GM21717 (cell line): Measurements from ENCODE around the gene PAMR1.

Experiments used
- ATAC-seq: cut with Tn5 transposase; IDR thresholded peaks from one replicate; pipeline ENCODE4 v1.9.1; 2021; ENCODE audit warnings: mild to moderate bottlenecking, moderate library complexity; ENCODE audit not compliant: unreplicated experiment

Gene PAMR1

GRCh38 chr11:35461917-35462538 lies 63.4 kb downstream of the PAMR1 start:
- no peak for ATAC-seq

- no peak for ATAC-seq
Observed at GRCh38 chr11:35459489-35459888, 65.9 kb downstream of the PAMR1 start.

DNA sequence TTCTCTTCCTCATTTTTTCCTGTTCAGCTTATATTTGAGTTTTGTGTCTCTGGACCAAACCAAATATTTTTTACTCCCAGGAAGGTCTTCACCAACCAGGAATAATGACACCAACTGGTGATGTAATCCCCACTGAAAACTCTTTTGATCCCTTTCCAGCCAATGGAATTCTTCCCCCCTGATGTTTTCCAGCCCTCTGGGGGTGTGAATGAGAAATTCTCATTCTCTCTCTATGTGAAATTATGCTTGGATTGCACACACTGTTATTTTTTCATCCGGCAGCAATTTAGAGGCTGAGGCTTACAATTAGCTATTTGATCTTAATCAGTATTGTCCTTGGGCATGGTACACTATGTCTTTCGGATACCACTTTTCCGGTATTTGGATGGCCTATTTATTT lies 66.6 kb downstream of the PAMR1 start:
- no peak for ATAC-seq

GRCh38 chr11:35454362-35454761 lies 71.1 kb downstream of the PAMR1 start:
- no peak for ATAC-seq

GRCh38 chr11:35436581-35437250 lies 88.7 kb downstream of the PAMR1 start:
- no peak for ATAC-seq

DNA sequence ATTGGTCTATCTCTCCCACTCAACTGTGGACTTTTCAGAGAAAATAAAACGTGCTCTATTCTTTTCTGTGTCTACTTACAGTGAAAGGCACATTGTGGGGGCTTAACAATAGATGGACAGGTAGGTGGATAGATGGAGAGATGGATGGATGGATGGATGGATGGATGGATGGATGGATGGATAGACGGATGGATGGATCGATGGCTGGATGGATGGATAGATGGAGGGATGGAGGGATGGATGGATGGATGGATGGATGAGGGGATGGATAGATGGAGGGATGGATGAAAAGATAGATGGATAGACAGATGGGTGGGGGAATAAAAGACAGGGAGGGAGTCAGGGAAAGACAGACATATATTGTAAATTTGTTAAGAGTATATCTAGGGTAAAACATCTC lies 91.8 kb downstream of the PAMR1 start:
- no peak for ATAC-seq

DNA sequence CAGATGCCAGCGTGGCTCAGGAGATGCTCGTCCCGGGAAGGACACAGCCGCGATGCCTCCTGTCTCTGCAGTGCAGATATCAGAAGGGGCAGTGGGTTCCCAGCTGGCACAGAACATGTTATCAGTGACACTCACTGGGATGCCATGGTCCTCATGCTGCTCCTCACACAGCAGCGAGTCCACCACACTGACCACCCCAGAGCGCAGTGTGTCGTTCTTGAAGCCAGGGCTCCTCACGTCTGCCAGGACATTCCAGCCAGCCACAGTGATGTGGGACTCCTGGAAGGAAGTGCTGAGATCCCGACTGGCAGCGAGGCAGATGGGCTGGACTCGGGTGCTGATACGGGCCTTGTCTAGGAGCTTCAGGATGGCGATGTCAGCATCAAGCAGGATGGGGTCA lies 93.0 kb downstream of the PAMR1 start:
- ATAC-seq: no peak

- no peak for ATAC-seq
Observed at GRCh38 chr11:35427071-35427470, 98.3 kb downstream of the PAMR1 start.

DNA sequence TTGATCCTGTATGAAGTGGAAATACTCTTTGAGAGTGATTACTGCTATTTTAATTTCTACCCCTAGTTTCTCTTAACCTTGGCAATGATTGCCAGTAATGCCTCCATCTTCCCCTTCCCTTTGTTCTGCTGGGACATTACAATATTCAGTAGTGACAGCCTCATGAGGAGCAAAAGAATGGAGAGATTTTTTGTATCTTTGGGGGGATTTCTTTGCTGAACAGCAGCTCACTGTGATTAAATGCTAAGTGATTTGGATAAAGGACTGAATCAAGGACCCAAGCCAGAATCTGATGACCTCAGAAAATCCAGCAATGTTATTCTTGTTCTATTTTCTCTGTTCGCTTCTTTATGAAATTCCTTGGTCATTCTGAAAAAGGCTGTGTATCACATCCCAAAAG lies 99.1 kb downstream of the PAMR1 start:
- no peak for ATAC-seq

DNA sequence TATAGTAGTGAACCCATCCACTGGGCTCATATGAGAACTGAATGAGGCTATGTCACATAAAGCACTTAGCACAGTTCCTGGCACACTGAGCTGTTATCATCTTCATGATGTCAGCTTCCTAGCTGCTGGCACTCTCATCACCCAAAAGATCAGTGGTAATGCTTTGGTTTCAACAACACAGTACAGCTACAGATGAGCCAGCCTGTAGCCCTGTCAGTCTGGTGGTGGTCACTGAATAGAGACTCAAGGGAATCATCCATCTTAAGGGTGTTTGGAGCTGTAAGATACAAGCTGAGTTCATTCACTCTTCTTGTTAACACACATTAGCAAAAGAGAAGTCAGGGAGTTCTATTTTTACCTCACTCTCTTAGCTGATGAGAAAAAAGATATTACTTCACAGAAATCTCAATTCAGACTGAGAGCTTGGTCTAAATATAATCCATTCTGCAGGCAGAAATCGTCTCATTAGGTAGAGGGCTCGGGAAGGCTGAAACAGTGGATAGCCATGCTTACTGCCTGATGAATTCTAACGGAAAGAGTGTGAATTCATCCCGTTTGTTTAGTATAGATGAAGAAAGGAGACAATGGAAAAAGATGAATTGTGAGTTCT lies 99.7 kb downstream of the PAMR1 start:
- no peak for ATAC-seq

GRCh38 chr11:35424157-35424940 lies 101.1 kb downstream of the PAMR1 start:
- no peak for ATAC-seq

GRCh38 chr11:35420371-35420770 lies 105.0 kb downstream of the PAMR1 start:
- ATAC-seq: no peak

DNA sequence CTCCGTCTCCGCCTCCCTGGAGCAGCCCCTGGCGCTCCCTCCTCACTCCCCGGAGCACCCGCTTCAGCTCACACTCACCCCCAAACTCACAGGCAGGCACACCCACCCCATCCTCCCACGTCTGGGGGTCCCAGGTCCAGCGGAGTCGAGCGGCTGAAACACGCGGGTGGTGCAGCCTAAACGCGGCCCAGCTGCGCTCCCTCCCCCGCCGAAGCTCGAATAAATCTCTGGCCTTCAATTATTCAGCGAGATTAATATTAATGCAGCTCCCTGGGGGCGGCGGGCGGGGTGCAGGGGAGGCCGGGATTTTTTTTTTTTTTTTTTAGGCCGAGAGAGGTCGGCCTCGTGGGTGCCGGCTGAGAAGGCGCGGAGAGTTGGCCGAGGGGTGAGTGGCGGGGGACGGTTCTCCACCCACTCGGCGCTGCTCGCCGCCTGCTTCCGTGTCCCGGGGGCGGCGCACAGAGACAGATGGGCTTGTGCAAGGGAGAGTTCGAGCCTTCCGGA lies 105.5 kb downstream of the PAMR1 start:
- no peak for ATAC-seq

DNA sequence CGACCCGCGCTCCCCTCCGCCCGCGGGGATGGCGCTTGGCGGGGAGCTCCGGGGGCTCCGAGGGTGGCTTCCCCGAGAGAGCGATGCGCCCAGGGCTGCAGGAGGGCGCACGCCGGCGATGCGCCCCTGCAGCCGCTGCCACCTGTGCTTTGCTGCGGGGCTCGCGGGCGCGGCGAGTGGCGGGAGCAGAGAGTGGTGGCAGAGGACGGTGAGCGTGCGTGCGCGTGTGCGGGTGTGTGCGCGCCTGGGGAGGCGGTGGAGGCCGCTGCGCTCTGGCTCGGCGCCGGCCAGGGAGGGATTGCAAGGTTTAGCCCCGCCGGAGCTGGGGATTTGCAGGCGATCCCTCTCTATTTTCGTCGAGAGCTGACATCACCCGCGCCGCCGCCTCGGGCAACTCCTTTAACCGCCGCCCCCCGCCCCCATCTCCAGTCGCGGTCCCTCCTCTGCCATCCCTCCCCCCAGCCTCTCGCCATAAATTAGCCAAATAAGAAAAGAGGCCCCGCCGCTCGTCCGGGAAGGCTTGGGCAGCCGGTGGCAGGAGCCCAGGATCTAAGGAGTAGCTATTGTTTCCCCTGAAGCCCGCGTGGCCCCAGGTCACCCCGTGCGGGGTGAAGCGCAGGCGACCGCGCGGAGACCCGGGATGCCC lies 106.1 kb downstream of the PAMR1 start, which contains the start of gene SLC1A2:
TSS of gene SLC1A2 (minus strand) at position 375 of the 646 bp plus-strand sequence. CDS start 592 bp downstream, outside the sequence.
- ATAC-seq: no peak

GRCh38 chr11:35418282-35419183 lies 106.9 kb downstream of the PAMR1 start:
- no peak for ATAC-seq

GRCh38 chr11:35415487-35415886 lies 109.9 kb downstream of the PAMR1 start:
- no peak for ATAC-seq

DNA sequence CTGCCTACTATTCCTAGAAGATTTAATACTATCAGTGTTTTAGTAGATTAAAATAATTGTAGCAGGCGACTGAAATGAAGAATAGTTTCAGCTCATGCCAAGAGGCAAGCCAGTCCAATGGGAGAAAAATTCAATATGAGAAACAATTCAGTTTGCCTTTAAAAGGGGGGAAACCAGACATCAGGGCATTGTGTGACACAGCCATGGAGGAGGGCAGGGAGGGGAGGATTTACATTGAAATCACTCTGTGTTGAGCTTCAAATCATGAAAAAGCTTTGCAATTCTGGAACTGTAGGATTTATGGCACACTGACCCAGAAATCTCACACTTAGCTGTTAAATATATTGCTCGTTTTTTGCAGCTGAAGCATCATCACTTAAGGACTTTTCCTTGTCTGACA lies 110.6 kb downstream of the PAMR1 start:
- no peak for ATAC-seq

DNA sequence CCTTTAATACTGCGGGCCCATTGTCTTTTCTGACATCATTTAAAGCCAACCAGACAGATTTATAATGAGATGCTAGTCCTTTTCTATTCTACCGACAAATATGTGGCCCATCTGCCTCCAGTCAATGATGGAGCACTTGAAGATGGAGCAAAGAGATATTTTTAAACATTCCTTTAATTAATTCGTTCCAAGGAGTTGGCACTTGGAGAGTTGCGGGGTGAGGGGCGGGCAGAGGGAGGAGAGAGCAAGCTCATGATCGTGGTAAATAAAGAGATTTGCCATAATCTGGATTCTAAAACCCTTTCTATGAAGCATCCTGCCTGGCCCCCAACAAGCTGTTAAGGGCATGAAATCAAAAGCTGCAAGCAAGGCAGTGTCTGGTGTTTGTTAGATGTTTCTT lies 111.1 kb downstream of the PAMR1 start:
- ATAC-seq: no peak

DNA sequence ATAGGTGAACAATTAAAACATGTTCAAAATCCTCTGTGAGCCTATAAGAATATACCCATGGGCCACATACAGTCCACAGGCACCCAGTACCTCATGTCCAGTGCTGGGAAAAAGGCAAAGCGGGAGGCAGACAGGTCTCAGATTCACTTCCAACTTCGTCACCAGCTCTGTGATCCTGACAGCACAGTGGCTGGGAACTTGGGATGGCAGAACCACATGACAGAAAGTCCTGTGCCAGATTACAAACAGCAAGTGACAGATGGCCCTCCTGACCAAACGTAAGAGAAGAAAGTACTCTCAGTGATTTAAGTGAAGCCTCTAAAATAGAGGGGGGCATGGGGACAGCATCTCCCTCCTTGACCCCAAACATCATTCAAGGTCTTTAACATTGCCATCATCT lies 111.8 kb downstream of the PAMR1 start:
- no peak for ATAC-seq

DNA sequence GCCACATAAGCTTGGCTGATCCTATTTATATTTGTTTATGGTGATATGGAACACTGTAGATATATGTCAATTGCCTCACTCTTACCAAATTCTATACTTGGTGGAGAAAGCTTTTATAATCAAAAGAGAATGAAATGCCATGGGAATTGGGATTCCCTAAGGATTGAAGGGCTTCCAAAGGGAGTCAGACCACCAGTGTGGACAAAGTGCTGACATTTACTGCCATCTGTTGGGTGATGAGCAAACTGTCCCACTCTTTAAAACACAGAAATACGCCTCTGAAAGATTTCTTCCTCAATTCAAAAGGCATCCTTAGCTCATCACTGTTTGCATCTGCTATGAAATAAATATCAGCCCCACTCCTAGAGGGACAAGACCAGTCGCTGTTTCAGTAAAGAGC lies 113.1 kb downstream of the PAMR1 start:
- no peak for ATAC-seq
